OCI-LY3 (cell line): Measurements from ENCODE around the gene FBXO46.

Experiments
- H2AFZ ChIP-seq: fragments of 200-600, 300-600 bp; shearing (Covaris generic); 2 replicates; pipeline ENCODE4 v1.6.0; 2014; ENCODE audit warnings: antibody characterized with exemption, low read depth, low read length
- H3K27ac ChIP-seq: fragments of 200-600, 300-600 bp; sonication (generic); 2 replicates; pipeline ENCODE4 v1.5.1; 2014; ENCODE audit warnings: mild to moderate bottlenecking, low read length, moderate library complexity, mixed read lengths
- H3K27me3 ChIP-seq: fragments of 200-600, 300-600 bp; sonication (generic); 2 replicates; pipeline ENCODE4 v1.6.1; 2014; ENCODE audit warnings: low read depth, low read length, mixed read lengths
- H3K36me3 ChIP-seq: fragments of 200-600, 300-600 bp; sonication (generic); replicated peaks from 2 replicates; pipeline ENCODE3; 2014; ENCODE audit warnings: low read depth, low read length, mixed read lengths
- H3K4me1 ChIP-seq: fragments of 300-600, 200-600 bp; sonication (generic); 2 replicates; pipeline ENCODE4 v1.6.1; 2014; ENCODE audit warnings: low read length, mixed read lengths
- H3K4me2 ChIP-seq: fragments of 200-600, 300-600 bp; sonication (generic); 2 replicates; pipeline ENCODE4 v1.6.1; 2014; ENCODE audit warnings: low read length, mixed read lengths
- H3K4me3 ChIP-seq: fragments of 300-600, 200-600 bp; sonication (generic); 2 replicates; pipeline ENCODE4 v1.5.1; 2014; ENCODE audit warnings: antibody characterized with exemption, mild to moderate bottlenecking, low read length, moderate library complexity
- H3K79me2 ChIP-seq: fragments of 300-600, 200-600 bp; shearing (Covaris generic); 2 replicates; pipeline ENCODE4 v1.6.1; 2014; ENCODE audit warnings: mild to moderate bottlenecking, low read length, mixed read lengths
- H3K9ac ChIP-seq: fragments of 300-600, 200-600 bp; shearing (Covaris generic); 2 replicates; pipeline ENCODE4 v1.6.0; 2014; ENCODE audit warnings: mild to moderate bottlenecking, low read length, moderate library complexity
- H3K9me3 ChIP-seq: fragments of 200-600, 300-600 bp; shearing (Covaris generic); 2 replicates; pipeline ENCODE4 v1.6.1; 2014; ENCODE audit warnings: low read length, mixed read lengths; ENCODE audit not compliant: insufficient read depth
- H4K20me1 ChIP-seq: fragments of 200-600, 300-600 bp; sonication (generic); 2 replicates; pipeline ENCODE4 v1.6.1; 2016; ENCODE audit warnings: low read length, mixed read lengths; ENCODE audit not compliant: insufficient read depth
- CTCF ChIP-seq: fragments of 200-600, 300-600 bp; sonication (generic); IDR thresholded peaks from 2 replicates; pipeline ENCODE4 v1.5.1; 2014; ENCODE audit warnings: antibody characterized with exemption, low read length, low read depth
- EZH2phosphoT487 ChIP-seq: fragments of 200-600 bp; shearing (Covaris generic); IDR thresholded peaks from 2 replicates; pipeline ENCODE4 v1.6.1; 2018; ENCODE audit warnings: antibody characterized with exemption, mixed run types, low read depth

Gene FBXO46

GRCh38 chr19:45705710-45706415 is 24.8 kb downstream of the FBXO46 start:
- Histone ChIP-seq H3K27ac (peak overlapping the region; percentile 90), H3K4me2 (peak overlapping the region; percentile 70; the same call in 1 of the 2 replicates), H3K79me2 (peaks cover 3% of the 10 kb centered on the region; the same call in 1 of the 2 replicates), H3K36me3 (peaks cover 39% of the 10 kb centered on the region), H3K27me3 (no peaks in the 10 kb centered on the region), H3K4me1 (peaks cover 28% of the 10 kb centered on the region), H3K4me3 (peak overlapping the region; percentile 10; the same call in 1 of the 2 replicates), H2AFZ (no peak overlapping the region), H4K20me1 (no peaks in the 10 kb centered on the region), H3K9me3 (peaks cover 5% of the 10 kb centered on the region; the same call in 1 of the 2 replicates), H3K9ac (no peak overlapping the region)
- no peak for TF ChIP-seq EZH2phosphoT487
- TF ChIP-seq CTCF: no peak

GRCh38 chr19:45705115-45705514 is 25.6 kb downstream of the FBXO46 start:
- Histone ChIP-seq H3K79me2 (no peaks in the 10 kb centered on the region), H3K4me2 (no peak overlapping the region), H3K9ac (no peak overlapping the region), H3K9me3 (peaks cover 5% of the 10 kb centered on the region; the same call in 1 of the 2 replicates), H4K20me1 (no peaks in the 10 kb centered on the region), H3K4me3 (no peak overlapping the region), H3K27ac (no peak overlapping the region), H3K27me3 (no peaks in the 10 kb centered on the region), H3K4me1 (peaks cover 22% of the 10 kb centered on the region), H3K36me3 (peaks cover 40% of the 10 kb centered on the region), H2AFZ (no peak overlapping the region)
- no peak for TF ChIP-seq CTCF
- TF ChIP-seq EZH2phosphoT487: no peak

GRCh38 chr19:45701676-45702075 is 29.0 kb downstream of the FBXO46 start:
- H4K20me1 ChIP-seq: no peaks in the 10 kb centered on the region
- H3K4me3 ChIP-seq: no peak overlapping the region
- no peak for TF ChIP-seq EZH2phosphoT487
- no peak for TF ChIP-seq CTCF
- H3K9me3 ChIP-seq: peaks cover 5% of the 10 kb centered on the region; the same call in 1 of the 2 replicates
- no peak overlapping the region for H3K27ac ChIP-seq
- no peaks in the 10 kb centered on the region for H3K79me2 ChIP-seq
- H2AFZ ChIP-seq: no peak overlapping the region
- no peaks in the 10 kb centered on the region for H3K27me3 ChIP-seq
- no peak overlapping the region for H3K4me2 ChIP-seq
- H3K4me1 ChIP-seq: peaks cover 10% of the 10 kb centered on the region
- peaks cover 50% of the 10 kb centered on the region for H3K36me3 ChIP-seq
- H3K9ac ChIP-seq: no peak overlapping the region

GRCh38 chr19:45693106-45693788 is 37.4 kb downstream of the FBXO46 start:
- Histone ChIP-seq H4K20me1 (no peaks in the 10 kb centered on the region), H3K27ac (peak overlapping the region; percentile 72), H3K4me3 (peak overlapping the region; percentile 87), H3K79me2 (peaks cover 40% of the 10 kb centered on the region), H3K4me2 (peak overlapping the region; percentile 76), H3K27me3 (no peaks in the 10 kb centered on the region), H3K9me3 (no peaks in the 10 kb centered on the region), H2AFZ (peak overlapping the region; percentile 26; the same call in 1 of the 2 replicates), H3K36me3 (peaks cover 36% of the 10 kb centered on the region), H3K4me1 (peaks cover 12% of the 10 kb centered on the region), H3K9ac (peak overlapping the region; percentile 90)
- TF ChIP-seq EZH2phosphoT487 (no peak), CTCF (peak; percentile 98)
